GM23248 (cell line): Measurements from ENCODE around the gene C1orf185. TPM values are rescaled to one million over a fixed set of nuclear protein-coding genes. Genes with fewer than 3 reads are reported as not detected.
A peak's percentile ranks its signal among the peaks of the same experiment; 100 is the strongest.

Source experiments
- DNase-seq: peaks from one replicate; pipeline ENCODE4 v3.0.0-alpha.2; 2015
- H2AFZ ChIP-seq: fragments of 200-600 bp; sonication (generic); 2 replicates; pipeline ENCODE4 v1.6.1; 2016; ENCODE audit warnings: antibody characterized with exemption
- H3F3A ChIP-seq: fragments of 200-600 bp; sonication (generic); 2 replicates; pipeline ENCODE4 v1.6.1; 2016; ENCODE audit warnings: mild to moderate bottlenecking, antibody characterized with exemption, mixed run types; ENCODE audit not compliant: insufficient read depth
- H3K27ac ChIP-seq: fragments of 200-600 bp; sonication (generic); 2 replicates; pipeline ENCODE4 v1.5.1; 2016; ENCODE audit warnings: mild to moderate bottlenecking
- H3K27me3 ChIP-seq: fragments of 200-600 bp; sonication (generic); replicated peaks from 2 replicates; pipeline ENCODE4 v1.6.1; 2016; ENCODE audit warnings: mild to moderate bottlenecking; ENCODE audit not compliant: insufficient read depth
- H3K36me3 ChIP-seq: fragments of 200-600 bp; sonication (generic); 2 replicates; pipeline ENCODE4 v1.6.1; 2016; ENCODE audit warnings: low read depth, mild to moderate bottlenecking
- H3K4me1 ChIP-seq: fragments of 200-600 bp; sonication (generic); 2 replicates; pipeline ENCODE4 v1.6.1; 2016; ENCODE audit warnings: mild to moderate bottlenecking; ENCODE audit not compliant: insufficient read depth
- H3K4me2 ChIP-seq: fragments of 200-600 bp; sonication (generic); one replicate; pipeline ENCODE4 v1.6.1; 2016; ENCODE audit warnings: mild to moderate bottlenecking; ENCODE audit not compliant: unreplicated experiment
- H3K4me3 ChIP-seq: fragments of 200-600 bp; sonication (generic); 2 replicates; pipeline ENCODE4 v1.5.1; 2016; ENCODE audit warnings: mild to moderate bottlenecking
- H3K79me2 ChIP-seq: fragments of 200-600 bp; sonication (generic); 2 replicates; pipeline ENCODE4 v1.6.1; 2016; ENCODE audit warnings: mild to moderate bottlenecking; ENCODE audit not compliant: insufficient read depth
- H3K9ac ChIP-seq: fragments of 200-600 bp; sonication (generic); 2 replicates; pipeline ENCODE4 v1.6.1; 2016; ENCODE audit warnings: mild to moderate bottlenecking
- H3K9me2 ChIP-seq: fragments of 200-600 bp; sonication (generic); 2 replicates; pipeline ENCODE4 v1.6.1; 2016; ENCODE audit warnings: mixed run types, mild to moderate bottlenecking, moderate library complexity; ENCODE audit not compliant: insufficient read depth
- H3K9me3 ChIP-seq: fragments of 200-600 bp; sonication (generic); one replicate; pipeline ENCODE4 v1.6.1; 2017; ENCODE audit warnings: low read depth
- H4K20me1 ChIP-seq: fragments of 200-600 bp; sonication (generic); 2 replicates; pipeline ENCODE4 v1.6.0; 2016; ENCODE audit not compliant: insufficient read depth
- EZH2 ChIP-seq: fragments of 200-600 bp; sonication (generic); IDR thresholded peaks from 2 replicates; pipeline ENCODE4 v1.6.1; 2018; ENCODE audit warnings: antibody characterized with exemption, mild to moderate bottlenecking; ENCODE audit not compliant: insufficient read depth, poor library complexity, severe bottlenecking
- EZH2phosphoT487 ChIP-seq: fragments of 200-600 bp; sonication (generic); IDR thresholded peaks from 2 replicates; pipeline ENCODE4 v1.6.1; 2018; ENCODE audit warnings: antibody characterized with exemption, moderate library complexity, mild to moderate bottlenecking, low read depth; ENCODE audit not compliant: insufficient read depth
- WGBS, 2 experiments: methylation state at CpG; one replicate each; pipeline ENCODE4 v1.1.6; 2015 to 2017; ENCODE audit warnings: low lambda C conversion rate in 2 of 2, low coverage in 1 of 2; ENCODE audit errors: missing lambda C conversion rate in 2 of 2; 5-methylcytosine and 5-hydroxymethylcytosine counted together
- in situ Hi-C: fragments of 300-500 bp; cut with MboI; formaldehyde crosslinking; loops from 2 replicates; pipeline ENCODE4 v1.15.0; 2020
- microRNA counts: library from miRNA; unstranded; fragments of <30 nt; microRNA quantifications from one replicate; lab custom pipeline; 2016
- microRNA-seq: library from miRNA; unstranded; fragments of <30 nt; microRNA quantifications from one replicate; pipeline ENCODE4, GENCODE V29; 2016; ENCODE audit warnings: borderline number of aligned reads
- polyA plus RNA-seq: library from polyadenylated mRNA; unstranded; fragments of >200 nt; fragmentation: Nextera tagmentation; extraction: Ambion mirVana; gene quantifications from 2 replicates; pipeline ENCODE4 v1.2.1, GENCODE V29; 2016
- small RNA-seq: library from RNA; depleted of rRNA; stranded (forward); fragments of <200 nt; gene quantifications from one replicate; pipeline ENCODE3, GENCODE V24; 2014; ENCODE audit warnings: low read depth, low replicate concordance
- total RNA-seq: library from RNA; depleted of rRNA; stranded (reverse); fragments of >200 nt; shearing (Covaris generic); gene quantifications from 2 replicates; pipeline ENCODE4 v1.2.3, GENCODE V29; 2014; rRNA removed

Gene C1orf185
- total and polyA plus RNA-seq, 2 experiments from 2014 or later, result not detected

- no peaks in the 10 kb centered on the region for H3K27me3 ChIP-seq
- no peaks in the 10 kb centered on the region for H3K79me2 ChIP-seq
- in situ Hi-C loops, result loop anchor here (10.0 kb wide), 1 partner anchor 415 kb away; no protein-coding TSS in a partner anchor
- H3K36me3 ChIP-seq, result no peaks in the 10 kb centered on the region
- no peaks in the 10 kb centered on the region for H3F3A ChIP-seq
- TF ChIP-seq EZH2, result no peak
- TF ChIP-seq EZH2phosphoT487, result no peak
- H3K4me1 ChIP-seq, result no peaks in the 10 kb centered on the region
- no peaks in the 10 kb centered on the region for H4K20me1 ChIP-seq
- no peak overlapping the region for H3K27ac ChIP-seq
- no peaks in the 10 kb centered on the region for H3K9me3 ChIP-seq
- 51 to 76% methylated on average over 2 of the region's 2 CpGs for WGBS, 2 experiments
- peak; percentile 77 for DNase-seq
- no peaks in the 10 kb centered on the region for H3K9me2 ChIP-seq
- H3K9ac ChIP-seq, result no peak overlapping the region
- H2AFZ ChIP-seq, result no peak overlapping the region
- no peak overlapping the region for H3K4me3 ChIP-seq
- no peak overlapping the region for H3K4me2 ChIP-seq
Observed at GRCh38 chr1:51189421-51190073, 87.5 kb downstream of the C1orf185 start.

- no peaks in the 10 kb centered on the region for H3K79me2 ChIP-seq
- H3K9me2 ChIP-seq, result no peaks in the 10 kb centered on the region
- in situ Hi-C loops, result loop anchor here (10.0 kb wide), 1 partner anchor 416 kb away; no protein-coding TSS in a partner anchor
- H3K9me3 ChIP-seq, result no peaks in the 10 kb centered on the region
- no peak overlapping the region for H3K27ac ChIP-seq
- no peaks in the 10 kb centered on the region for H3K27me3 ChIP-seq
- H2AFZ ChIP-seq, result no peak overlapping the region
- 6 to 8% methylated on average over 1 of the region's 1 CpG for WGBS, 2 experiments
- H4K20me1 ChIP-seq, result no peaks in the 10 kb centered on the region
- no peaks in the 10 kb centered on the region for H3K4me1 ChIP-seq
- no peaks in the 10 kb centered on the region for H3K36me3 ChIP-seq
- TF ChIP-seq EZH2, result no peak
- TF ChIP-seq EZH2phosphoT487, result no peak
- no peaks in the 10 kb centered on the region for H3F3A ChIP-seq
- DNase-seq, result no peak
- no peak overlapping the region for H3K4me2 ChIP-seq
- no peak overlapping the region for H3K4me3 ChIP-seq
- no peak overlapping the region for H3K9ac ChIP-seq
Observed at GRCh38 chr1:51190961-51191360, 88.9 kb downstream of the C1orf185 start.

GRCh38 chr1:51192213-51192843 lies 90.3 kb downstream of the C1orf185 start:
- H3K4me2 ChIP-seq, result no peak overlapping the region
- no peaks in the 10 kb centered on the region for H3K4me1 ChIP-seq
- no peaks in the 10 kb centered on the region for H3K9me3 ChIP-seq
- no peaks in the 10 kb centered on the region for H3K9me2 ChIP-seq
- H3K79me2 ChIP-seq, result no peaks in the 10 kb centered on the region
- DNase-seq, result peak; percentile 85
- 50% methylated on average over 3 of the region's 3 CpGs for WGBS, 2 experiments
- no peak overlapping the region for H3K9ac ChIP-seq
- in situ Hi-C loops, result loop anchor here (10.0 kb wide), 1 partner anchor 418 kb away; no protein-coding TSS in a partner anchor
- no peaks in the 10 kb centered on the region for H3K36me3 ChIP-seq
- no peaks in the 10 kb centered on the region for H4K20me1 ChIP-seq
- H3K27ac ChIP-seq, result no peak overlapping the region
- H2AFZ ChIP-seq, result peak overlapping the region; percentile 18; the same call in 1 of the 2 replicates
- no peaks in the 10 kb centered on the region for H3K27me3 ChIP-seq
- no peaks in the 10 kb centered on the region for H3F3A ChIP-seq
- TF ChIP-seq EZH2phosphoT487, result no peak
- TF ChIP-seq EZH2, result no peak
- no peak overlapping the region for H3K4me3 ChIP-seq

DNA sequence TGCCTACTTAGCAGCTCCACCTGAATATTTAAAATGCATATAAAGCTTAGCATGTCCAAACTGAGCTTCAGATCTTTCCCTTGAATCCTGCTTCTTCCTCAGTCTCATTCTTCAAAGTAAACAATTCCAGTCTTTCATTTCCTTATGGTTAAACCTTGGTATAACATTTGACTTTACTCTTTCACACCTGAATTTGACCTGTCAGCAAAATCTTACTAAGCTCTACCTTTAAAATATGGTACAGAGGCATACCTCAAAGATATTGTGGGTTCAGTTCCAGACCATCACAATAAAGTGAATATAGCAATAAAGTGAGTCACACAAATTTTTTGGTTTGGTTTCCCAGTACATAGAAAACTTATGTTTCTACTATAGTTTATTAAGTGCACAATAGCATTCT lies 91.5 kb downstream of the C1orf185 start:
- Histone ChIP-seq H3K79me2 (no peaks in the 10 kb centered on the region), H3K36me3 (no peaks in the 10 kb centered on the region), H3K9me3 (no peaks in the 10 kb centered on the region), H2AFZ (no peak overlapping the region), H3K4me1 (no peaks in the 10 kb centered on the region), H3K9me2 (no peaks in the 10 kb centered on the region), H3K4me3 (no peak overlapping the region), H3K27ac (no peak overlapping the region), H4K20me1 (no peaks in the 10 kb centered on the region), H3K4me2 (no peak overlapping the region), H3K27me3 (no peaks in the 10 kb centered on the region), H3F3A (no peaks in the 10 kb centered on the region), H3K9ac (no peak overlapping the region)
- TF ChIP-seq EZH2phosphoT487, result no peak
- TF ChIP-seq EZH2, result no peak
- in situ Hi-C loops, result loop anchor here (10.0 kb wide), 1 partner anchor 419 kb away; no protein-coding TSS in a partner anchor
- DNase-seq, result no peak

MicroRNA genes within 50 kb of the gene (microRNA counts, 767-probe panel; counts per million panel counts)
- 447 counts per million, percentile 86 among the panel's probes with 10 or more counts for microRNA hsa-miR-4421 (lab: Ali Mortazavi, UCI)

Small RNA genes lying within 50 kb of the gene (microRNA-seq; reads per million reads assigned to microRNA genes)
- gene MIR4421, result not detected
- gene MIR6500, result not detected

Small RNA genes lying within 50 kb of the gene (small RNA-seq; reads per million reads assigned to genes)
- gene MIR4421 (not detected), gene MIR6500 (not detected), gene RF00019 (not detected)

Other genes with a start within 250 kb of the C1orf185 start
- 49.1 and 53.9 TPM in 2 replicates for gene FAF1, start 142.0 kb upstream of the C1orf185 start, total RNA-seq
- 7.2 and 9.5 TPM in 2 replicates for gene FAF1, start 142.0 kb upstream of the C1orf185 start, polyA plus RNA-seq
- 17.3 and 19.2 TPM in 2 replicates for gene CDKN2C, start 132.0 kb upstream of the C1orf185 start, total RNA-seq
- 11.7 and 12.6 TPM in 2 replicates for gene CDKN2C, start 132.0 kb upstream of the C1orf185 start, polyA plus RNA-seq
- gene RNF11, start 134.0 kb downstream of the C1orf185 start, total RNA-seq, result 120 and 128 TPM in 2 replicates
- 93.2 and 94.1 TPM in 2 replicates for gene RNF11, start 134.0 kb downstream of the C1orf185 start, polyA plus RNA-seq
- gene TTC39A, start 228.3 kb downstream of the C1orf185 start, total RNA-seq, result not detected in 2 replicates
- gene TTC39A, start 228.3 kb downstream of the C1orf185 start, polyA plus RNA-seq, result 0.15 TPM in 1 of 2 replicates, not detected in the other